Kidney capillary endothelial cell (primary cell): Measurements from ENCODE around the gene LDLRAD4.

Experiments
- DNase-seq: peaks from one replicate; pipeline ENCODE4 v3.0.0-alpha.2; 2018; ENCODE audit warnings: low spot score

The LDLRAD4 gene

DNA sequence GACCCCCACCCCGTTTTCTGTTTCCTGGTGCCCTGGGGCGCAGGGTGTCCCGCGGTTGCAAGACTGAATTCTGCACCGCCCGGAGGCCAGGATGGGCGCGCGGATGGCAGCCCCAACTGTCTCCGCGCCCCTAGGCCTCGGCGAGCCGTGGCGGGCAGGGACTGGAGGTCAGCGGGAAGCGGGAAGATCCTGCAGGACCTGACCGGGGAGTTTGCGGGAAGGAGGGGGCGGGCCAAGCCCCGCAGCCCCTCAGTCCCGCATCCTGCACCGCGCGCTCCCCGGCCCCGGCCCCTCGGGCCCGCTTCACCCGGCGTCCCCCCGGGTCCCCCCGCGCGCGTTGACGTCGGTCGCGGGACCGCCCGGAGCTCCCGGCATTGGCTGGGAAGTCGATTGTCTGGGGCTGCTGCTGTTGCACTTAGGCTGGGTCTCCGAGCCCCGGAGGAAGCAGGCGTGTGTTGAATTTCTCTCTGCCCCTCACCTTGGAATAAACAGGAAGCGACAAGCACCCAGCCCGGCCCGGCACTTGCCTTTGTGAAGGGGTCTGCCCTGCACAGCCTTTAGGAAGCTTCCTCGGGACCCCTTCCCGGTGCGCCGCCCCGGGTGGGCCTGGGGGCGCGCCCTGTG lies at the start of gene LDLRAD4:
TSS of gene LDLRAD4 (plus strand) at position 393 of the 624 bp plus-strand sequence.
- DNase-seq, result no peak

GRCh38 chr18:13173578-13174145 lies 44.9 kb upstream of the LDLRAD4 start:
- no peak for DNase-seq

GRCh38 chr18:13175266-13175665 lies 43.3 kb upstream of the LDLRAD4 start:
- DNase-seq, result no peak

DNA sequence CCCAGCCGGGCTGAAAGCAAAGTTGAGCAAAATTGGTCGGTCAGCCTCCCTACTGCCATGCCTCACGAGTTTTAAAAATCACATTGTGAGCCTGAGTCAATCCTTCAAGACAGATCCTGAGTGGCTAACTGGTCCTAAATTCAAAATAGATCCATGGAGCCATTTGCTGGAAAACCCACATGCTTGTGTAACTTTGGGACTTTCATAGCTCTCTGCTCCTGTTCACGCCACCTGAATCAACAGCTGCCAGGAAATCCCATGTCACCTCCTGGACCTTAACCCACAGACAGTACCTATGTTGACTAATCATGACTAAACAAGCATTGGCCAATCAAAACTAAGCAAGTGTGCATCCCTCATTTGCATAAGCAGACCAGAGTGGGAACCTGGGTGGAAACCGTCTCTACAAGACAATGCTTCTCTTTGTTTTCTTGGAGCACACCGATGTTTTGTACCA lies 42.8 kb upstream of the LDLRAD4 start:
- DNase-seq, result no peak

- DNase-seq, result no peak
Measured at GRCh38 chr18:13176847-13177246, 41.7 kb upstream of the LDLRAD4 start.

GRCh38 chr18:13178197-13178596 lies 40.4 kb upstream of the LDLRAD4 start:
- DNase-seq, result no peak

DNA sequence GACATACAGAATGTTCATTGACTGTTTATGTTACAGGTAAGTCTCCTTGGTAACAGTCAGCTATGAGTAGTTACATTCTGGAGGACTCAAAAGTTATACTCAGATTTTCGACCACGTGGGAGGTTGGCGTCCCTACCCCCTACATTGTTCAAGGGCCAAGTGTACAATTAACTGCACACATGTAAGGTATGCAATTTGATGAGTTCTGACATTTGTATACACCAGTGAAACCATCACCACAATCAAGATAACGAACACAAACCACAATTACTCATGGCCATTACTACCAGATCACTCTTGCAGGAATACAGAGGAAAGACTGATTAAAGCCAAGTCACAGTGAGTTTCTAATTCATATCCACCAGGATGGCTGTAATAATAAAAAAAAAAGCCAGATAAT lies 39.6 kb upstream of the LDLRAD4 start:
- DNase-seq, result no peak

- DNase-seq, result no peak
Measured at GRCh38 chr18:13179566-13180113, 38.9 kb upstream of the LDLRAD4 start.

DNA sequence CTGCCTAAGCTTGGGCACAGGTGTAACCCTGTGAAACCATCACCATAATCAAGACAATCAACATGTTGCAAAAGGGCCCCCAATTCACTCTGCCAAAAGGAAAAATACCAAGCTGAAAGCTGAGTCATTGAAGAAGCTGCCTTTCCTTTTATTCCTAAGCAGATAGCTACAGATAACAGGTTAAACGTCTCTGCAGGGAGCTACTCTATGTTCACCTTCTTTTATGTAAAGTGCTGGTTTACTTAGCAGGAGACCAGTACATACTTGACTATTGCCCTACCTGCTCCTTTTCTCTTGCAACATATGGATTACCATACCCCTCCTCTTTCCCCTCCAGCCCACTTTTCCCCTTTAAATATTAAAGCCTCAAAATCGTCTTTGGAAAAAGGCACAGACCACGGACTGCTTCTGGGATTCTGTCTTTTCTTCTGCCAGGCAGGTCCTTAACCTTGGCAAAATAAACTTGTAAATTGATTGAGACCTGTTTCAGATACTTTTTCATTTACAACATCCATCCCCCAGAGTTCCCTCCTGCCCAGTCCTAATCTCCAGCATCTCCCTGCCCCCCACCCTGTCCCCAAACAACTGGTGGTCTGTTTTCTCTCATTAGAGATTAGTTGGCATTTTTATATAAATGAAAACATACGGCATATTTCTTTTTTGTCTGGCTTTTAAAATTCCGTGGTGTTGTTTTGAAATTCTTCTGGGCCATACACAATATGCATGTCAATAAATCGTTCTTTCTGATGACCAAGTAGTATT lies 37.8 kb upstream of the LDLRAD4 start:
- no peak for DNase-seq

DNA sequence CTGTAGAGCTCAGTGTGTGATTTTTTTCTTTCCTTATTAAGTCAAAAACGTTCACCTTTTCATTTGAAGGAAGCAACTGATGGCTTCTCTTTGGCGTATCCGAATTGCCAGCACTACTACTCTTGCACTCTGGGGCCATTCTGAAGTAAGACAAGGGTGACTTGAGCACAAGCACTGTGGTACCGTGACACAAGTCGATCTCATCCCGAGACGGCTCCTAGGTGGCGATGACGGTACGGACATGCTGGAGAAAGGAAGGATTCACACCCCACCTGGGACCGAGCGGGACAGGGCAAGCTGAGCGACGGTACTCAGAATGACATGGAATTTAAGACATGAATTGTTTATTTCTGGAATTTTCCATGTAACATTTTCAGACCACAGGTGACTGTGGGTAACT lies 36.8 kb upstream of the LDLRAD4 start:
- DNase-seq, result no peak

- no peak for DNase-seq
Measured at GRCh38 chr18:13183359-13183758, 35.2 kb upstream of the LDLRAD4 start.

DNA sequence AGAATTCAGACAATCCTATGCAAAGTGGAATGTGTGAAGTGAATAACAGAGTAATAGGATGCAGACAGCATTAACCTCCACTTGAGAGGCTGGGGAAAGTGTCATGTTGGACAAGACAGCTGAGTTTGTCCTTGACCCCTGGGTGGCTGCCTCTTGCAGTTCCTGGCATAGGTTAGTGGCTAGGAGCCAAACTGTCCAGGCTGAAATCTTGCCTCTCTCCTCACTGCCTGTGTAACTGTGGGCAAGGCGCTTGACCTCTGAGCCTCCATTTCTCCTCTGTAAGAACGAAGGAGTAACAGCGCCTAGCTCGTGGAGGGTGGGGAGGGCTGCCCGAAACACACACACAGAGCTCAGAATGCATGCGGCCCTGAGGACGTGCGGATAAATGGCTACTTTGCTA lies 34.8 kb upstream of the LDLRAD4 start:
- DNase-seq, result no peak

DNA sequence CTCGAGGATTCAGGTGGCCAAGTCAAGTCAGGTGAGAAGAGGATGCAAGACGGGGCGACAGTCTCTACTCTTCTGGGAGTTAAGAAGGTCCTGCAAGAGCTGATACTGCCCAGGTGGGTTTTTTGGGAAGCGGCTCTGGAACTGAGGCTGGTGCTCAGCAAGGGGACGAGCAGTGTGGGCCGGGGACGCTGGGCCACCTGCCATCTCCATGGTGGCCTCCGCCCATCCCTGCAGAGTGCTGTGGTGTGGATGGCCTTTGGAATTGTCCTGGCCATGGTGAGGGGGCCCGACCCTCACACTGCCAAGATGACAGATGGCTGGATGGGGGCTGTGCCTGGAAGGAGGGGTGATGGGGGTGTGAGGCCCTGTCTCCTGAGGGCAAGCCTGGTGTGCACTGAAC lies 34.2 kb upstream of the LDLRAD4 start:
- DNase-seq, result no peak

DNA sequence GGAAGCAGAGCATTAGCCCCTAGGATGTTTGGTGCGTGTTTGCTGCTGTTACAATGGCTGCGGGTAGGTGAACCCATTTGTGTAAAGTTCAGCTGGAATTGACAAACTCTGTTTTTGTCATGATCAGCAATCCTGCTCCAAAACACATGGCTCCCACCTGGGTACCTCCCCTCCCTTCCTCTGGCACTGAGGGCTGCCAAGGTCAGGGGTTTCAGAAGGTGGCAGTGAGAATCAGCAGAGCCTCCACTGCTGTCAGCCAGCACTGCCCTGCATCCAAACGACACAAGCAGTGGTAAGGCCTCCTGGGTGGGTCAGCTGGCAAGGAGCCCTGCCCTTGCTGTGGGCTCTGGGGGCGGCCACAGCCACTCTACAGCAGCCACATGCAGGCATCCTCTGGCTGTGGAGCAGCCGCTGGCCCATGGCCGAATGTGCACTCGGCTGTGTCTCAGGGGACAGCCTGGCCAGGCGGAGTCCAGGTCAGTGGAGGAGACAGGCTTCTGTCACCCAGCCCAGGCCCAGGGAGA lies 32.8 kb upstream of the LDLRAD4 start:
- no peak for DNase-seq

DNA sequence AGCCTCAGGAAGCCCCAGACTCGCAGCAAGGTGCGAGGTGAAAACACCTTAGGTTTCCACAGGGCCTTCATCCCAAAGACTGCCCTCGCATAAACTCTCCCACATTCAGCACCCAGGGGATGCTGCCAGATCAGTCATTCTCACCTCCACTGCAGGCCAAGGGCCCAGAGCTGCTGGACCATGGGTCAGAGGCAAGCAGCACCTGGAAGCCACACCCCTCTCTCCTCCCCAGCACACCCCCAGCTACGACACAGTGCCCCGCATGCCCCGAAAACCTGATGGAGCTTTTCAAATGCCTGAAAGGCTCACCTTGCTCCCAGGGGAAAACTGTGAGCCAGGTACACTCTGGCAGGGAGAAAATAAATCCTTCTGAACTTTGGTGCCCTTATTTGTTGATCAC lies 31.9 kb upstream of the LDLRAD4 start:
- DNase-seq, result no peak

GRCh38 chr18:13187498-13187897 lies 31.1 kb upstream of the LDLRAD4 start:
- DNase-seq, result no peak

DNA sequence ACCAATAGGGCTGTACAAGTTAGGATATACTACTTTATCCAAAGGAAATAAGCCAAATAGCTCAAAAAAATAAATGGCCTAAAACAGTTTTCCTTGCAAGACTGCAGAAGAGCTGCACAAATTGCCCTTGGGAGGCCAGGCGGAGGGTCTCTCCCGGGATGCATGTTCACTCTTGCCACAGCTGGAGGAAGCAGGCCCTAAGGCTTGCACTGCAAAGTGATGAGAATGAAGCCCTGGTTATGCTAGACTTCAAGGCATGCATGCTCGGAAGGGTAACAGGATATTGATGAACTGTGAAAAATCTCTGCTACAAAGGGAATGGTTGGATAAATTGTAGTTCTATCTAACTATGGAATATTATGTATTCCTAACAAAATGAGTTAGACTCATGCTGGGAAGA lies 27.5 kb upstream of the LDLRAD4 start:
- DNase-seq, result no peak

DNA sequence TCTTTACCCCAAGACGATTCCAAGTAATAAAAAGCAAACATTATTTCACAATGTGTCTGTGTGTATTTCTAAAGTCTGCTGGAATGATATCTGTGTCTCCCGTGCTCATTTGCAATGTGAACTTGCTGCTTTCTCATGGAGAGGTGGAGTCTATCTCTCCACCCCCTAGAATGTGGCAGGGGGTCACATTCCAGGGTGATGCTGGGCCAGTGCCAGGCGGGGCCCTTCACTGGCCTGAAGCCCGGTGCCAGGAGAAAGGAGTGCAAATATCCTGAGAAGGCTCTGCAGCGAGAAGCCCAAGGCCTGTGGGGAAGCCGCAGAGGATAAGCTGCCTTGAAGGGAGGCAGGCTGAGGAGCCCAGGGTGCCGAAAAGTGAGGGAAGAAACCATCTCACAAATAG lies 26.8 kb upstream of the LDLRAD4 start:
- no peak for DNase-seq

- DNase-seq, result no peak
Measured at GRCh38 chr18:13192970-13193369, 25.6 kb upstream of the LDLRAD4 start.

DNA sequence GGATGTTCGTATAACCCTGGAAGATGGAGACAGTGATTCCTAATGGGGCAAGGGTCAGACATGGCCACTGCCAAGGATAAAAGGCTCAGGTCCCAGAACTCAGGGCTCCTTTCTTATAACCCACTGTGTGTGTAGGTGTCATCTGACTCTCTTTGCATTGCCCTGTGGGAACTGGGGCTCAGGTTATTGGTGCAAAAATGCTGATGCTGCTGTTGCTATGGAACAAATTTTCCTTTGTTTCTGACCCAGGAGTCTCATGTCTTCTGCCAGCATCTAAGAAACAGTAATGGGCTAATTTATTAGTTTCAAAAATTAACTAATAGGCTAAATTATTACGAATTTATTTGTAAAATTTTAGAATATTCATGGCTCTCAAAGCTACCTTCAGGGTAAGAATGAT lies 24.3 kb upstream of the LDLRAD4 start:
- no peak for DNase-seq

DNA sequence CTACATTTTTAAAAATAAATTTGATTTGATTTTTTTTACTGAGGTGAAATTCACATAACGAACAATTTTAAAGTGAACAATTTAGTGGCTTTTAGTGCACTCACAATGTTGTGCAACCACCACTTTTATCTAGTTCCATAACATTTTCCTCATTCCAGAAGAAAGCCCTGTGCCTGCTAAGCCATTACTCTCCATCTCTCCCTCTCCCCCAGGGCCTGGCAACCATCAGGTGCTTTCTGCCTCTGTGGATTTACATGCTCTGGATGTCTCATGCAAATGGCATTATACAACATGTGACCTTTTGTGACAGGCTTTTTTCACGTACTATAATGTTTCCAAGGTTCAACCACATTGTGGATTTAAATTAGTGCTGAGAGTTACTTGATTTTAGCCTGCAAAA lies 19.9 kb upstream of the LDLRAD4 start:
- DNase-seq, result no peak

DNA sequence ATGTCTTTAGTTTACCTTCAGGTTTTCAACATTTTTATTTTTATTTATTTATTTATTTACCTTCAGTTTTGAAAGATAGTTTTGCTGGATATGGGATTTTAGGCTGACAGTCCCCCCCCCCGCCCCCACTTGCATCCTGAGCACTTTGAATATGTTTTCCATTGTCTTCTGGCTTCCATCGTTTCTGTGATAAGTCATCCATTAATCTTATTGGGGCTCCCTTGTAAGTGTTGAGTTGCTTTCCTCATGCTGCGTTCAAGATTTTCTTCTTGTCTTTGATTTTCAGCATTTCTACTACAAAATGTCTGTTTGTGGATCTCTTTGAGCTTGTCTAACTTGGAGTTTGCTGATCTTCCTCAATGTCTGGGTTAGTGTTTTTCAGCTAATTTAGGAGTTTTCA lies 19.4 kb upstream of the LDLRAD4 start:
- DNase-seq, result no peak

DNA sequence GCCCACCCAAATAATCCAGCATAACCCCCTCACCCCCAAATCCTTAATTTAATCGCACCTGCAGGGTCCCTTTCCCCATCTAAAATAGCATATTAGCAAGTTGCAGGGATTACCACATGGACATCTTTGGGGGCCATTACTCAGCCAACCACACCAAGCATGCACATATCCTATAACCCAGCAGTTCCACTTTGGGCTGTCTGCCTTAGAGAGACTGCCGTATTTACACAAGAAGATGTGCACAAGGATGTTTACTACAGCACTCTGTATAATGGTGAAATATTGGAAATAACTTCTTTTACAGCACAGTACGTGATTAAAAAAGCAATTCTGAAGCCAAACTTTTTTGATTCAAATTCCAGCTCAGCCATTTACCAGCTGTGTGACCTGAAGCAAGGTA lies 17.3 kb upstream of the LDLRAD4 start:
- DNase-seq, result no peak
